ENCODE data around the gene VPS4B.

Gene VPS4B

DNA sequence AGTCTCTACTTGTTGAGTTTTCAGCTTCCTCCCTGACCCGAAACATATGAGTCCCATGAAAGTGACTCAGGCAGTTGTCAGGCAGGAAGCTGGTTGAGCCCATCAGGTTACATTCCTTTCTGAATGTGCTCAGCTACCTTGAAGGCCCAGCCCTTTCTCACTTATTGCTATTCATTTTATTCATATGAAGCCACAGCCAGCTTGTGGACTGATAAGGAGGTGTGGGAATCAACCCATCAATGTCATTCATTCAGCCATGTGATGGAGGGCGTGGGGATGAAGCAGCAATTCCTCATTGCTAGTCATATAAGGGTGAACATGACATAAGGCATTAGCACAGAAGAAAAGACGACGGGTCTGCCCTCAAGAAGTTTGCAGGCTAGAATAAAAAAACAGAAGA, 5.3 kb upstream of the VPS4B start:
- ChIA-PET POLR2A (interaction anchor here (0.5 kb wide), 1 partner anchor 64 kb away, joined by 3 read pairs; no protein-coding TSS in a partner anchor), CTCF (interaction anchor here (0.9 to 6.2 kb wide), 6 partner anchors 10 to 411 kb away, joined by 3 to 46 read pairs (median 4); no protein-coding TSS in a partner anchor)
- no peak for DNase-seq (ENCODE audit: low read depth, low spot score)
- TF ChIP-seq, protein P1, sequence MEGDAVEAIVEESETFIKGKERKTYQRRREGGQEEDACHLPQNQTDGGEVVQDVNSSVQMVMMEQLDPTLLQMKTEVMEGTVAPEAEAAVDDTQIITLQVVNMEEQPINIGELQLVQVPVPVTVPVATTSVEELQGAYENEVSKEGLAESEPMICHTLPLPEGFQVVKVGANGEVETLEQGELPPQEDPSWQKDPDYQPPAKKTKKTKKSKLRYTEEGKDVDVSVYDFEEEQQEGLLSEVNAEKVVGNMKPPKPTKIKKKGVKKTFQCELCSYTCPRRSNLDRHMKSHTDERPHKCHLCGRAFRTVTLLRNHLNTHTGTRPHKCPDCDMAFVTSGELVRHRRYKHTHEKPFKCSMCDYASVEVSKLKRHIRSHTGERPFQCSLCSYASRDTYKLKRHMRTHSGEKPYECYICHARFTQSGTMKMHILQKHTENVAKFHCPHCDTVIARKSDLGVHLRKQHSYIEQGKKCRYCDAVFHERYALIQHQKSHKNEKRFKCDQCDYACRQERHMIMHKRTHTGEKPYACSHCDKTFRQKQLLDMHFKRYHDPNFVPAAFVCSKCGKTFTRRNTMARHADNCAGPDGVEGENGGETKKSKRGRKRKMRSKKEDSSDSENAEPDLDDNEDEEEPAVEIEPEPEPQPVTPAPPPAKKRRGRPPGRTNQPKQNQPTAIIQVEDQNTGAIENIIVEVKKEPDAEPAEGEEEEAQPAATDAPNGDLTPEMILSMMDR (IDR thresholded peaks at IDR 0.05; ENCODE audit: insufficient read depth, low read length, missing control alignments) = no peak
- H3K4me3 ChIP-seq (ENCODE audit: low read depth, low read length) = no peak overlapping the region

DNA sequence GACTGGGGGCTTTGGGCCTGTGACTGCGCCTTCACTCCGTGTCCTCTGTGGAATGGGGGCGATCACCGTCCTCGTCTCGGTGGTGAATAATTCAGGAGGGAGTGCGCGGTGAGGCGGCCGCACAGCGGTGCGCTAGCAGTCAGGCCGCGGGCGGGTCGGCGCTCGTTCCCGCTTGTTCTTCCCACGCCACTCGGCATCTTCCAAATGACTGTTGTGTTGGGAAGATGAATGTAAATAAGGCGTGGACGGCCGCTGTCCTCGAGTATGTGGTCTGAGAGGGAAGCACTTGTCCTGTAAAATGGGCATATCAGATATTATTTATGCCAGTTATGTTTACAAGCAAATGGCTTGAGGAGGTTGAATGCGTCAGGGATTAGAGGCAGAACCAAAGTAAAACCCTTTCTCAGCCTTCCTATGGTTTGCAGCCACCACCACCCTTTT, 608 bp upstream of the VPS4B start:
- peak overlapping the region; percentile 77 for H3K4me3 ChIP-seq (ENCODE audit: low read depth, low read length)
- CTCF ChIA-PET = interaction anchor here (1.4 to 6.2 kb wide), 4 partner anchors 14 to 84 kb away, joined by 7 to 46 read pairs (median 8); no protein-coding TSS in a partner anchor
- no peak for DNase-seq (ENCODE audit: low read depth, low spot score)
- TF ChIP-seq, protein P1 (IDR thresholded peaks at IDR 0.05; ENCODE audit: insufficient read depth, low read length, missing control alignments) = peak; percentile 10
- POLR2A ChIA-PET = interaction anchor here (0.6 to 1.4 kb wide), 4 partner anchors 12 to 421 kb away, joined by 3 to 8 read pairs (median 6); no protein-coding TSS in a partner anchor

DNA sequence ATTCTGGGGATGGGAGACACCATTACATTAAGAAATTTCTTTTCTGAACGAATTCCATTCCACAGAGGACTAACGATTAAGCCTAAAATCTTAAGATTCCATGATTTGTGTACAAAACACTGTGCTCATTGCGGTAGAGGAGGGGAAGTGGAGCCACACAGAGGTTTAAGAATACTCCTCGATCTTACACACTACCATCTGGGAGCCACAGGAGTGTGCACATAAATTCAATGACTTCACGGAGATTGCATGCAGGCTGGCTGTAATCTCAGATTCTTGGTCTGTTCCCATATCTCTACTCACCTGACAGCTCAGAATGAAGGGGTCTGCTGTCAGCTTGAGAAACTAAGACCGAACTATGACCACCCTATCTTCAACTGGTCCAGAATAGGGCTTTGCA, 762 bp downstream of the VPS4B start:
- ChIA-PET POLR2A (interaction anchor here (0.8 to 1.4 kb wide), 2 partner anchors 54 to 70 kb away, joined by 4 to 6 read pairs; no protein-coding TSS in a partner anchor), CTCF (interaction anchor here (1.4 kb wide), 1 partner anchor 17 kb away, joined by 8 read pairs; no protein-coding TSS in a partner anchor)
- DNase-seq (ENCODE audit: low read depth, low spot score) = no peak
- TF ChIP-seq, protein P1 (IDR thresholded peaks at IDR 0.05; ENCODE audit: insufficient read depth, low read length, missing control alignments) = no peak
- H3K4me3 ChIP-seq (ENCODE audit: low read depth, low read length) = peak overlapping the region; percentile 98

DNA sequence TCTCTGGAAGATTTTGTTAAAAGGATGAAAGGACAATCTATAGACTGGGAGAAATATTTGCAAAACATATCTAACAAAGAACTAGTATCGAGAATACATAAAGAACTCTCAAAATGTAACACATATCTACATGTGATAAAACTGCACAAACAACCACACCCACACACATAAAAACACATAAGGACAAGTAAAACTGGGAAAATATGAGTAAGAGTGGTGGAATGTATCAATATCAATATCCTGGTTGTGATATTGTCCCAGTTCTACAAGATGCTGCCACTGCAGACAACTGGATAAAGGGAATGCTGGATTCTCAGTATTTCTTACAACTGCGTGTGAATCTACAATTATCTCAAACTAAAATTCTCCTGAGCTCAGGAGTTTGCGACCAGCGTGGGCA, 9.3 kb downstream of the VPS4B start:
- TF ChIP-seq, protein P1 (IDR thresholded peaks at IDR 0.05; ENCODE audit: insufficient read depth, low read length, missing control alignments) = no peak
- ChIA-PET POLR2A (no interaction called here), CTCF (no interaction called here)
- H3K4me3 ChIP-seq (ENCODE audit: low read depth, low read length) = no peak overlapping the region
- no peak for DNase-seq (ENCODE audit: low read depth, low spot score)

DNA sequence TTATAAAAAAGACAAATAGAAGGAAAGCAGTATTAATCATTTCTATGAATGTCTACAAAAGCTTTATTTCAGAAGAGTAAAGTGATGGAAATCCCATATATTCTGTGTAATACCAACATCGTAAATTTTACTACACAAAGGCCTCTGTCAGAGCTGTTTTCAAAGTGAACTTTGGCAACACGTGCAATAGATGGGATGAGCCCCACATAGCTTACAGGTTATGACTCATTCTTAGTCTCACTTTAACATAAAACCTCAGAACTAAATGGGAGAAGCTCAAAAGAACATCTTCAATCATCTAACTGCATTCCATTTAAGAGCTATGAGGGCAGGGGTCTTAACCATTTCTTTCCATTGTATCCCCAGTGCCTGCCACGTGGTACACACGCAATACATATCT, 11.5 kb downstream of the VPS4B start:
- TF ChIP-seq, protein P1 (IDR thresholded peaks at IDR 0.05; ENCODE audit: insufficient read depth, low read length, missing control alignments) = no peak
- ChIA-PET CTCF (interaction anchor here (0.9 to 1.8 kb wide), 6 partner anchors 9 to 331 kb away, joined by 3 to 5 read pairs (median 4); no protein-coding TSS in a partner anchor), POLR2A (interaction anchor here (0.6 to 1.0 kb wide), 3 partner anchors 11 to 45 kb away, joined by 3 to 8 read pairs (median 3); partner anchors contain the start of gene VPS4B)
- H3K4me3 ChIP-seq (ENCODE audit: low read depth, low read length) = no peak overlapping the region
- no peak for DNase-seq (ENCODE audit: low read depth, low spot score)

DNA sequence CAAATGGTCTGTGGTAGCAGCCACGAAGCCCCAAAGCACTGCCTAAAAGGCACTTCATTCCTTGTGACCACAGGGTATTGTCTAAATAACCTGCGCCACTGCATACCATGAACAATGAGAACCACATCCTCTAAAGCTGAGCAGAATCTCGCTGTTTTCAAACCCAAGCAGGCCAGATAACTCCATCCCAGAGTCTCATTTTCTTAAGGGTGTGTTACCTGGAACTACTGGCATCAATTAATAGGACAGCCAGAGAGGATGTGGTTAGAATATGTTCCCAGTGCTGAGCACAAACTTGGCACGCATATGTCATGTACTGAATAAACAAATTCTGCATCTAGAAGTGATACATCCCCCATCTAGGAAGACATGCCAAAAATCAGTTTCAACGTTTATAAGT, 13.0 kb downstream of the VPS4B start:
- CTCF ChIA-PET = interaction anchor here (0.9 to 1.4 kb wide), 3 partner anchors 19 to 43 kb away, joined by 3 to 4 read pairs (median 3); no protein-coding TSS in a partner anchor
- TF ChIP-seq, protein P1 (IDR thresholded peaks at IDR 0.05; ENCODE audit: insufficient read depth, low read length, missing control alignments) = no peak
- DNase-seq (ENCODE audit: low read depth, low spot score) = no peak
- POLR2A ChIA-PET = interaction anchor here (0.9 kb wide), 1 partner anchor 27 kb away, joined by 3 read pairs; no protein-coding TSS in a partner anchor
- H3K4me3 ChIP-seq (ENCODE audit: low read depth, low read length) = no peak overlapping the region
